Measurements from ENCODE around the gene LLPH.

GRCh38 chr12:66085213-66085612 is 45.3 kb downstream of the LLPH start:
- TF ChIP-seq CTCF (IDR thresholded peaks at IDR 0.05 in 4 of 5, conservative IDR thresholded peaks at IDR 0.05 in 1 of 5) (no peak), POLR2A (IDR thresholded peaks at IDR 0.05) (no peak)
